HCT116 (cell line): ENCODE results near the gene WWOX. TPM values are rescaled to one million over a fixed set of nuclear protein-coding genes. Genes with fewer than 3 reads are reported as not detected.

Experiments used
- ATAC-seq: fragments of 200-7000 bp; cut with Tn5 transposase; 2 replicates; pipeline ENCODE4 v1.9.1; 2020; ENCODE audit warnings: mild to moderate bottlenecking, moderate library complexity
- BruUV-seq: library from RNA; stranded (reverse); fragments of 400-500 nt; replicated peaks from 2 replicates; lab custom pipeline; 2021; lab: Mats Ljungman, UMichigan
- CTCF ChIA-PET: fragments of 300-600 bp; sonication (Branson Sonifier 250); formaldehyde crosslinking; loops from one replicate; lab custom pipeline; 2021; ENCODE audit warnings: antibody characterized with exemption; lab: Charles Lee
- POLR2A ChIA-PET: fragments of 300-600, 350-600 bp; sonication (Branson Sonifier 250); formaldehyde crosslinking; loops from one replicate; lab custom pipeline; 2021; ENCODE audit warnings: antibody characterized with exemption; lab: Charles Lee
- RAD21 ChIA-PET, 2 experiments: fragments of 300-600 bp; sonication (Branson Sonifier 250); formaldehyde crosslinking; loops; one replicate each; lab custom pipeline; 2023; ENCODE audit warnings: low total read pairs in 2 of 2; ENCODE audit not compliant: uncharacterized antibody in 2 of 2, unreplicated experiment in 2 of 2, low non-redundant PET in 1 of 2; lab: Charles Lee
- DNase-seq: peaks from one replicate; pipeline ENCODE4 v3.0.0-alpha.2; 2010; ENCODE audit warnings: low read depth, low spot score
- H2AFZ ChIP-seq: fragments of 200-600 bp; shearing (Covaris generic), sonication (generic); 2 replicates; pipeline ENCODE4 v1.6.1; 2017; ENCODE audit warnings: low read depth, mixed run types, mixed read lengths, antibody characterized with exemption, low read length; ENCODE audit not compliant: poor library complexity, severe bottlenecking
- H3K27ac ChIP-seq: 2 replicates; pipeline ENCODE4 v1.5.1; 2012; ENCODE audit warnings: low read depth, low read length
- H3K27me3 ChIP-seq: fragments of 200-600 bp; sonication (generic); 2 replicates; pipeline ENCODE4 v1.6.1; 2016; ENCODE audit warnings: mixed run types, low read length, mixed read lengths; ENCODE audit not compliant: insufficient read depth
- H3K36me3 ChIP-seq, 2 experiments: fragments of 200-500 bp in 1 of 2; fragments of 200-600 bp in 1 of 2; sonication (Bioruptor generic) in 1 of 2; sonication (generic) in 1 of 2; 2 replicates each; pipeline versions ENCODE4 v1.5.1 to v1.6.1; 2014 to 2016; ENCODE audit warnings: low read length in 2 of 2, inconsistent platforms in 1 of 2, mixed read lengths in 1 of 2, mixed run types in 1 of 2; ENCODE audit not compliant: insufficient read depth in 2 of 2, control insufficient read depth in 1 of 2
- H3K4me1 ChIP-seq, 2 experiments: fragments of 200-600 bp in 1 of 2; sonication (generic) in 1 of 2; 2 replicates each; pipeline versions ENCODE4 v1.5.1 to v1.6.1; 2012 to 2017; ENCODE audit warnings: low read length in 2 of 2, inconsistent platforms in 1 of 2, mild to moderate bottlenecking in 1 of 2, mixed read lengths in 1 of 2, mixed run types in 1 of 2, moderate library complexity in 1 of 2; ENCODE audit not compliant: insufficient read depth in 2 of 2, control insufficient read depth in 1 of 2
- H3K4me2 ChIP-seq: fragments of 200-600 bp; sonication (generic); 2 replicates; pipeline ENCODE4 v1.6.1; 2017; ENCODE audit warnings: mixed run types, low read length, mixed read lengths
- H3K4me3 ChIP-seq, 2 experiments: fragments of 200-600 bp in 1 of 2; sonication (generic) in 1 of 2; replicated peaks in 1 of 2; 2 replicates each; pipeline ENCODE4 v1.5.1; 2011 to 2016; ENCODE audit warnings: low read length in 2 of 2, control low read depth in 1 of 2, low read depth in 1 of 2, mild to moderate bottlenecking in 1 of 2, mixed read lengths in 1 of 2, mixed run types in 1 of 2
- H3K79me2 ChIP-seq: fragments of 200-600 bp; sonication (generic); 2 replicates; pipeline ENCODE4 v1.6.1; 2017; ENCODE audit warnings: mild to moderate bottlenecking, mixed run types, low read length, moderate library complexity, mixed read lengths; ENCODE audit not compliant: insufficient read depth
- H3K9ac ChIP-seq: fragments of 200-600 bp; sonication (generic); 2 replicates; pipeline ENCODE4 v1.6.1; 2016; ENCODE audit warnings: low read length, mixed read lengths
- H3K9me2 ChIP-seq: fragments of 200-600 bp; sonication (generic), shearing (Covaris generic); 2 replicates; pipeline ENCODE4 v1.6.1; 2017; ENCODE audit warnings: mixed run types, mild to moderate bottlenecking, moderate library complexity; ENCODE audit not compliant: insufficient read depth
- H3K9me3 ChIP-seq, 2 experiments: fragments of 200-500 bp in 1 of 2; fragments of 200-600 bp in 1 of 2; sonication (Bioruptor generic) in 1 of 2; sonication (generic) in 1 of 2; 2 replicates each; pipeline ENCODE4 v1.6.1; 2014 to 2017; ENCODE audit warnings: low read length in 2 of 2, mixed read lengths in 2 of 2, inconsistent platforms in 1 of 2, low read depth in 1 of 2, mild to moderate bottlenecking in 1 of 2, mixed run types in 1 of 2, moderate library complexity in 1 of 2; ENCODE audit not compliant: control insufficient read depth in 1 of 2, insufficient read depth in 1 of 2
- H4K20me1 ChIP-seq: fragments of 200-600 bp; sonication (generic), shearing (Covaris generic); 2 replicates; pipeline ENCODE4 v1.6.1; 2017; ENCODE audit warnings: mixed run types, mild to moderate bottlenecking, moderate library complexity; ENCODE audit not compliant: insufficient read depth
- ATF3 ChIP-seq: IDR thresholded peaks from 2 replicates; pipeline ENCODE4 v1.6.1; 2012
- CBX3 ChIP-seq: IDR thresholded peaks from 2 replicates; pipeline ENCODE4 v1.6.1; 2012; ENCODE audit warnings: low read depth
- CEBPB ChIP-seq: IDR thresholded peaks from 2 replicates; pipeline ENCODE4 v1.6.1; 2012; ENCODE audit warnings: low read depth
- EGR1 ChIP-seq: IDR thresholded peaks from 2 replicates; pipeline ENCODE4 v1.6.1; 2012; ENCODE audit warnings: low read depth
- EZH2 ChIP-seq: fragments of 200-600 bp; sonication (generic); IDR thresholded peaks from 2 replicates; pipeline ENCODE4 v1.6.1; 2017; ENCODE audit warnings: antibody characterized with exemption, mixed run types
- EZH2phosphoT487 ChIP-seq: fragments of 200-600 bp; IDR thresholded peaks from 2 replicates; pipeline ENCODE4 v1.6.1; 2018; ENCODE audit warnings: antibody characterized with exemption, borderline replicate concordance
- FOSL1 ChIP-seq: IDR thresholded peaks from 2 replicates; pipeline ENCODE4 v1.6.1; 2012; ENCODE audit warnings: low read depth
- POLR2A ChIP-seq: IDR thresholded peaks from 2 replicates; pipeline ENCODE4 v1.7.0; 2011; ENCODE audit warnings: borderline replicate concordance; ENCODE audit not compliant: insufficient read depth, insufficient read length; ENCODE audit errors: extremely low read depth
- POLR2AphosphoS5 ChIP-seq: IDR thresholded peaks from 2 replicates; pipeline ENCODE4 v1.6.1; 2011; ENCODE audit warnings: mild to moderate bottlenecking, low read depth, low read length, moderate library complexity
- SP1 ChIP-seq: IDR thresholded peaks from 2 replicates; pipeline ENCODE4 v1.6.1; 2012; ENCODE audit warnings: low read depth
- SRF ChIP-seq: IDR thresholded peaks from 2 replicates; pipeline ENCODE4 v1.6.1; 2012; ENCODE audit warnings: low read depth
- TCF7L2 ChIP-seq: IDR thresholded peaks from 2 replicates; pipeline ENCODE4 v1.7.0; 2011; ENCODE audit warnings: borderline replicate concordance, inconsistent platforms; ENCODE audit not compliant: insufficient read depth, insufficient read length; ENCODE audit errors: extremely low read depth
- YY1 ChIP-seq: IDR thresholded peaks from 2 replicates; pipeline ENCODE4 v1.6.1; 2011; ENCODE audit warnings: low read length, low read depth, moderate library complexity, mild to moderate bottlenecking; ENCODE audit not compliant: insufficient replicate concordance; ENCODE audit errors: extremely low read depth
- ZBTB33 ChIP-seq: IDR thresholded peaks from 2 replicates; pipeline ENCODE4 v1.6.1; 2011; ENCODE audit warnings: mild to moderate bottlenecking, low read length, moderate library complexity; ENCODE audit not compliant: insufficient replicate concordance; ENCODE audit errors: extremely low read depth
- ZFX ChIP-seq: fragments of 450-650 bp; IDR thresholded peaks from 2 replicates; pipeline ENCODE4 v1.6.1; 2017
- ZNF274 ChIP-seq: fragments of 200-500 bp; sonication (Bioruptor generic); IDR thresholded peaks from 2 replicates; pipeline ENCODE4 v1.6.1; 2014; ENCODE audit warnings: mild to moderate bottlenecking, low read depth, low read length, inconsistent platforms
- intact Hi-C: fragments of 100-400 bp; cut with micrococcal nuclease; formaldehyde crosslinking; loops from 2 replicates; pipeline ENCODE4 v1.10.0; 2022
- total RNA-seq: library from RNA; stranded (reverse); gene quantifications from one replicate; pipeline ENCODE4 v1.2.1, GENCODE V29; 2021; ENCODE audit not compliant: unreplicated experiment

The WWOX gene
- total RNA-seq, 1 experiment from 2014 or later, result 13.7 TPM

GRCh38 chr16:79212114-79212791 is 1112.8 kb downstream of the WWOX start:
- no peak overlapping the region for H3K4me2 ChIP-seq
- no peaks in the 10 kb centered on the region for H3K36me3 ChIP-seq
- TF ChIP-seq EZH2phosphoT487 (no peak), ZBTB33 (no peak), SRF (no peak), POLR2A (no peak), TCF7L2 (no peak), ATF3 (no peak), YY1 (no peak), SP1 (no peak), ZNF274 (no peak), ZFX (no peak), CBX3 (no peak), EGR1 (no peak), CEBPB (no peak), FOSL1 (no peak), EZH2 (no peak), POLR2AphosphoS5 (no peak)
- TF ChIP-seq, all 23 proteins: peak for 0
- no TSS peak for BruUV-seq
- H3K27me3 ChIP-seq, result no peaks in the 10 kb centered on the region
- H3K27ac ChIP-seq, result no peak overlapping the region
- no peaks in the 10 kb centered on the region for H3K79me2 ChIP-seq
- intact Hi-C loops, result no loop called here
- H3K9me2 ChIP-seq, result no peaks in the 10 kb centered on the region
- H3K9me3 ChIP-seq, result peaks cover 3 to 16% of the 10 kb centered on the region in 2 experiments; a peak in 2 of 4 replicates
- ChIA-PET CTCF (no interaction called here), RAD21 (no interaction called here), POLR2A (no interaction called here)
- H3K4me3 ChIP-seq, result no peak overlapping the region
- DNase-seq (no peak), ATAC-seq (no peak)
- no peaks in the 10 kb centered on the region for H3K4me1 ChIP-seq
- no peak overlapping the region for H2AFZ ChIP-seq
- no peaks in the 10 kb centered on the region for H4K20me1 ChIP-seq
- H3K9ac ChIP-seq, result no peak overlapping the region
